ENCODE measurements around the gene PSMB1. TPM values are rescaled to one million over a fixed set of nuclear protein-coding genes. Genes with fewer than 3 reads are reported as not detected.
A peak's percentile ranks its signal among the peaks of the same experiment; 100 is the strongest.
"Not testable (repeated sequence)": the region's sequence is repeated elsewhere in the genome, so short reads cannot be mapped to it uniquely, and the experiment has no call there.

PSMB1 gene
- polyA plus RNA-seq, 5 donors: 163 to 188 (median 179) TPM

DNA sequence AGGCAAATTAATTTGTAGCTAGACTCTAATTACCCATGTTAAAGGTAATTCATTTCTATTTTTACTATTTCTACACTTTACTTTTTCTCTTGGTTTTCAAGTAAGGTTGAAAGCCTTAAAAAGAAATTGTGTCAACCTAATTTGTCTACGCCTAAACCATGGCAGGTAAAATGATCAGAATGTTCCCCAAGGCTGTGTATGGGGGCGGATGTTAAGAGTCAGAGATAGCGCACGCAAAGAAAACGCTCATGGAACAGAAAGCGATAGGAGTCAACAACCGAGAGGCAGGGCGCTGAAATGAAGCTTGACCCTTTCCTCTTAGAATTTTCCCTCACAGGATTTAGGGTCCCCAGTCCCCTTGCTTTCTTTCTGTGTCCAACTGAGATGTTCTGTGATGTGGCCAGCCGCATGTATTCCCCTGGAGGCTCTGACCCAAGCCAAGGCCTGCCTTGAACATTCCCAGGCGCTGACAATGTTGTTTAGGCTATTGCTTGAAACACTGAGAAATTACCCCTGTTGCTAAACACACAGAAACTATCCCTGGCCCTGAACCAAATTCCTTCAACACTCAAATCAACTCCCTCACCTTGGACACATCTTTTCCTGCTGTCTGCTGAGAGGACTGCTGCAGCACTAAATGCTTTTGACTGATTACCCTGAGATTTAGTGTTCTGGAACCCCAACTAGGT, 10.9 kb downstream of the PSMB1 start:
- DNase-seq: no peak

DNA sequence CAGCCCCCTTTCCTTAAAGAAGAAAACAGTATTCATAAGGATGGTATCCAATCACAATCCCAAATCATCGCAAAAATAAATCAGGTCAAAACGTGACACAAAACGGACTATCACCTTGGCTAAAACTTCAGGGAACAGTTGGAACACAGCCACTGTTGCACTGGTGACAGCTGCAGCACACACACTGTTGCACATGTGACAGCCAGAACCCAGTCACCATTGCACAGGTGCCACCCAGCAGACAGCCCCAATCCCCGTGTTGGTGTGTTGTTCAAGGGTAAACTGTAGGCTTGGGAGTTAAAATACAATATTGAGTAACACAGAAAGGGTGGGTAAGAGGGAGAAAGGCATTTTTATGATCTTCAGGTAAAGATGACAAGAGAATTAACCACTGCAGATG, 15.8 kb downstream of the PSMB1 start:
- no peak for DNase-seq

DNA sequence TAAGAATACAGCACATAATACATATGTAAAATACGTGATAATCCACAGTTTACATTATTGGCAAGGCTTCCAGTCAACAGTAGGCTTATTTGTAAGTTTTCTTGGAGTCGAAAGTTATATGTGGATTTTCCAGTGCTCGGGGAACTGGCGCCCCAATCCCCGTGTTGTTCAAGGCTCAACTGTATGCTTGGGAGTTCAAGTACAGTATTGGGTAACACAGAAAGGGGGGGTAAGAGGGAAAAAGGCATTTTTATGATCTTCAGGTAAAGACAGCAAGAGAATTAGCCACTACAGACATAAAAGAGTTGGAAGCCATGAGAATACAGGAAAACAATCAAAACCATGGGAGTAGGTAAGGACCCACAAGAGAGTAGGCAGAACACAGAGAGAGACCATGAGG, 16.4 kb downstream of the PSMB1 start:
- no peak for DNase-seq

DNA sequence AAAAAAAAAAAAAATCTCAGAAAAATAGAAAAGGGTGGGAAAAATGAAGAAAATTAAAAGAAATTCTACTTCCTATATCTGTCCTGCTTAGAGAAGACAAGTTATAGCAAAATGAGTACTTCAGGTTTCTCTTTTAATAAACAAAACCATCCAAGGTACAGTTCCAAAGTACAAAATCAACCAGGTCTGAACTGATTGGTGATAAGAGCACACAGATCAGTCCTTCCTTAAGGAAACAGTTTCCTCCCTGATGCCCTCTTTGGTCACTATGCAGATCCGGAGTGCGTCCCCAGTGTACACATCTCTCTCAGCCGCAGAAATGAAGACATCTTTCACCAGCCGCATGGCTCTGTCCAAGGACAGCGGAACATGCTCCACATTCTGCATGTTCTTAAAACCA, 18.1 kb downstream of the PSMB1 start:
- no peak for DNase-seq

DNA sequence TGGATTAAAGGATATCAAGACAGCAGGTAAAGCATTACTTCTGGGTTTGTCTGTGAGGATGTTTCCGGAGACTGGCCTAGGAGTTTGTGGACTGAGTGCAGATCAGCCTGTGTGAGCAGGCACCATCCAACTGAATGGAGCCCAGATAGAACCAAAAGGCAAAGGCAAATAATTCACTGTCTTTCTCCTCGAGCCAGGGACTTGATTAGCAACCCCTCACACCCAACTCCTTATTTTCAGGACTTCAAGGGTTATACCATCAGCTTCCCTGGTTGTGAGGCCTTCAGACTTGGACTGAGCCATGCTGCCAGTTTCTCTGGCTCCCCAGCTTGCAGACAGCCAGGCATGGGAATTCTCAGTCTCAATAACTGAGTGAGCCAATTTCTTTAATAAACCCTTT, 19.3 kb downstream of the PSMB1 start:
- DNase-seq: no peak

DNA sequence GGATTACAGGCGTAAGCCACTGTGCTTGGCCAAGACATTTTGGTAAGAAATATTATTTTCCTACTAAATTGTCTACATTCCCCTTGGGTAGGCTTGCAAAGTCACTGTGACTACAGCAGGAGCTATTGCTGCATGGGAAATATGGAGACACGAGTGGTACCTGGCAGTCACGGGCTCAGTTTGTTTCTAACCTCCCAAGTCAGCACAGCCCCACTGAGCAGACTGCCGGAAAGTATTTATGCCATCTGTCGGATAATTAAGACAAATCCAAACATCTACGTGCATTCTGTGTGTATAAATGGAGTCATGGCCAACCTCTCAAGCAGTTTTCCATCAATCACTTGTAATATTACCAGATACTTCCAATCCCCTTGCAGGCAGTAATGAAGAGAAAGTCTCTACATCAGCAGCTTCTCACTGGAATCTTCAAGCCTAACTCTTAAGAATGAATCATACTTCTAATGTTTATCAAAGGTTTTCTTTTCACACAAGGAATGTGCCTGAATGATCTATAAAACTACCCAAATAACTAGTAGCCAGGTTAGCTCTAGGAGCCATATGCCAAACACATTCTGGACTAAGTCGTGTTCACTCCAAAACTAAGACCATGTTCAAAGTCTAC, 20.1 kb downstream of the PSMB1 start:
- DNase-seq: no peak

DNA sequence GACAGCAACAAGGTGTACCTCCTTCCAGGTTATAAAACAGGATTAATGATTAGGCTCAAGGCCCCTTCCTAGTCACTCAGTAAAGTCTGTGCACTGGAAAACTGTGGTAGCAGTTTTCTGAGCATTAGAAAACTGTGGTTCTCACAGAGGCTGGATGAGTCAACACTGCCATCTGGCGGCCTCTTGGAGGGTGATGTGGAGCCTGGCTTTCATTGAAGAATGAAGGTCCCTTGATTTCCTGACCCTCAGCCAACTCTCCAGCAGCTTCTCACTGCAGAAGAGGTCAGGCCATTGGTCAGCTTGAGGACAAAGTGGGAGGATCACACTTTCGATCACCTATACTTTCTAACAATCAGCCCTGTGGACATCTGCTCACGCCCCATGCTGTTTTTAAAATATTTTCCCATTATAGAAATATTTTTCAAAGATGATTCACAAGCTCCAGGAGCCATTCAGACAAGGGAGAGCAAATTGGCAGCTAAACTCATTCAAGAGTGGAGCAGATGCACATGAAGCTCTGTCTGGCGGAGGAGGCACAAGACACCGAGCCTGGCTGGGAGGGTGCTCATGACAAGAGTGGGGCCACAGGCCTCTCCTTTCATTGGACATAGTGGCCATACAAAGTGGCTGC, 23.2 kb downstream of the PSMB1 start:
- DNase-seq: peak in 1 of 2 donors; percentile 69

DNA sequence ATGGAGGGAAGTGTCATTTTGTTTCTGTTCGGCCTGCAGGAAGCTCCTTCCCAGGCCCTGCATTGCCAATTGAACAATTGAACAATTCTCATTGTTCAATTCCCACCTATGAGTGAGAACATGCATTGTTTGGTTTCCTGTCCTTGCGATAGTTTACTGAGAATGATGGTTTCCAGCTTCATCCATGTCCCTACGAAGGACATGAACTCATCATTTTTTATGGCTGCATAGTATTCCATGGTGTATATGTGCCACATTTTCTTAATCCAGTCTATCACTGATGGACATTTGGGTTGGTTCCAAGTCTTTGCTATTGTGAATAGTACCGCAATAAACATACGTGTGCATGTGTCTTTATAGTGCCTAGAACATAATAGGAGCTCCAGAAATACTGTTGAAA, 25.1 kb downstream of the PSMB1 start:
- DNase-seq: not testable (repeated sequence)

DNA sequence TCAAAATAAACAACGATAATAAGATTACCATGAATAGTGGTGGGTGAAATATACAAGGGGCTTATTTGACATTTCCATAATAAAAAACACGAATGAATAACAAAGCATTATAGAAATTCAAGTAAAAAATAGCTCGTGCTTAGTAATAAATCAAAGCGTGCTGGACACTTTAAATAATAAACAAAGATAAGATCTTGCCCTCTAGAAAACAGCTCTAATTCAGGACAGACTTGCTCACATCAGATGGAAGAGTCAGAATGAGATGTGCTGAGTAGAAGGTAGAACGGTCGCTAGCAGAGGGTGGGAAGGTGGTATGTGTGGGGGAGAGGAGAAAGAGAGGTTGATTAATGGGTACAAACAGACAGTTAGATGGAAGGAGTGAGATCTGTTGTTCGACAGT, 27.3 kb downstream of the PSMB1 start:
- no peak for DNase-seq

DNA sequence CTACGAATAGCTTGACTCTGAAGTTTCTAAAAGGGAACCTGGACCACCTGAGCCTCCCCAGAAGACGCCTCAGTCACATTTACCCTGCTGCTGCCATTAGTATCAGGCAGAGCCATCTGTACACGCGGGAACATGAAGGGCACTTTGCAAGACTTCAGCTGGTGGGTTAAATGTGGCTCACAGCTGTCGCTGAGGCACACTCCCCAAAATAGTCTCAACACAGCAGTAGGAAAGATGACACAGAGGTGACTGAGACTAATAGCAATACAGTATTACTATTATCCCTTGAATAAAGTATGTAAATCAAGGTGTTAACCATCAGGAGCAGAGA, 29.0 kb downstream of the PSMB1 start:
- no peak for DNase-seq

DNA sequence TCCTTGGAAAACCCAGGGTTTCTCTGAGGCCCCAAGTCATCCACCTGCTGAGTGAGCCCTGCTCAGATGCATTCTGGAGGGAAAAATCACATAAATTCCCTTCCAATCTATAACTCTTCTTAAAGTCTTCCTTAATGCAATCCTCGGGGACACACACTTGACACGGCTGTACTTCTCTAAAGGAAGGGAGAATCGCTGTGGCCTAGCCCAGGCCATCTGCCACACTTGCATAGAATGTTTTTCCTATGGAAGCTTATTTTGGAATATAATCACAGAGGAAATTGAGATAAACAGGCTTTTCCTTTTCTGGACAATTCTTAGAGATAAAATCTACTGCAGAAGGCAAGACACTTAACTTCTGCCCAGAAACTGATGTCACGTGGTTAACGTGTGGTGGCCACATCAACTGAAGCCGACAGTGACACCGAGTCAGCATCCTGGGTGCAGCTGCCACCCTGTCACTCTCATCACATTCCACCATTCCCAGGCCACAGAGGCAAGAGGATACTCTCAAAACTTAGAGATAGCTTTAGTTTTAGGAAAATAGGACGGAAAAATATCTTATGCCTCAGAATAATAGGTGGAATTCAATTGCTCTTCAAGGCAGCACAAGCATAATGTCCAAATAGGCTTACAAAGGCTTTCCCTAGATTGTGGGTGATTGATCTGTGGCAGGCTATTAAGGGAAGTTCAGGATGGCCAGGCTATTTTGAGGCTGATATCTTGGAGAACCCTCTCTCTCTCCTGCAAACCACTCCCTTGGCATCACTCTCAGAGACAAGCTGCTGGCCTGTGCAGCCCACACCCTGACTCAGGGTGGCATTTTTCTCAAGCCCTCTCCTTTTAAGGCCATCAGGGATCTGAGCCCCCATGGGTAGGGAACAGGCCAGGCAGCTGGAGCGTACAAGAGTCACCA, 29.6 kb downstream of the PSMB1 start:
- DNase-seq: no peak

DNA sequence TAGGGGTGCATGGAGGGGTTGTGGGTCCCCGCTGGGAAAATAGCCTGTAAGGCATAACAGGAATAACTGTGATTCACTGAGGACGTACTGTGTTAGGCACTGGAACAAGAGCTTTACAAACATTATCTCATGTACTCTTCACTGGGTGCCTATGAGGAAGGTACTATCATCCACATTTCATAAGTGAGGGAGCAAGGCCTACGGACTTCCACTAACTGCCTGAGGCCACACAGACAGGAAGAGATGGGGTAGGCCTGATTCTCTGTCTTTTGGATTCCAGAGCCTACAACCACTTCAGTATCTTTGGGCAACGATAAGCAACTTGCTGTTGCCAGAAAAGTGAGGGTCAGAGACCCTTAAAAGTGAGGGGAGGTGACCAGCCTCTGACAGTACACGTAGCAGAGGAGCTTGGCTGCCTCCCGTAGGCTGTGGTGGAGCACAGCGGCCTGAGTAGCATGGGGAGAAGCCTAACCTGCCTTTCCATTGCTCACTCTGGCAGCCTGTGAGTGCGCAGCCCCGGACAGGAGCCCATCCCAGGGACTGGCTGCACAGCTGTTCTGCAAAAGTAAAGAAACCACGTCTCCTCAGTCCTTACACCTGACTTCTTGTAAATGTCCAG, 30.4 kb downstream of the PSMB1 start:
- DNase-seq: no peak

DNA sequence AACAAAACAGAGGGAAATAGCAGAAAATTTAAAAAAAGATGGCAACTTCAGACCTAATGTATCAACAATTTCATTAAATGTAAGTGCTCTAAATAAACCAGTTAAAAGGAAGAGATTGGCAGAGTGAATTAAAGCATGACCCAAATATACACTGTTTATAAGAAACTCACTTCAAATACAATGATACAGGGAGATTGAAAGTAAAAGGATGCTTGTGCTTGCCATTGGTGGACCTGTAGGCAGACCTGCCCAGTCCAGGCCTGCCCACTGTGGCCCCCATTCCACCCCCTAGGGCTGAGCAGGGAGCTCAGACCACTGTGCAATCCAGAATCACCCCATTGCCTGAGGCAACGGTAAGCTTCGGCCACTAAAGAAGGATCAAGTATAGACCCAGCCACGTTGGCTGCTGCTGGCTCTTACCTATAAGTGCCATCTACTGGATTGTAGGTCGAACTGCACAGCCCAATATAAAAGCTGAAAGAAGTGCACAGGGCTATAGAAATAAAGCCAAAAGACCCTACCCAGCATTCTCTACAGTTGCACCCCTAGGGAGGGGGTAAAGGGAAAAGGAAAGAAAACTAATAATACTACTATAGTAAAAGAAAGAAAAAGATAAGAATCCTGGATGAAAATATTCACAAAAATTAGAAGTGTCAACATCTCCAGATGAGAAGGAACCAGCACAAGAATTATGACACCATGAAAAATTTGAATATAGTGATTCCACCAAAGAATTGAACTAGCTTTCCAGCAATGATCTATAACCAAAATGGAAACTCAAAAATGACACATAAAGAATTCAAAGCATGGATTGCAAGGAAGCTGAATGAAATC, 36.1 kb downstream of the PSMB1 start:
- DNase-seq: no peak

DNA sequence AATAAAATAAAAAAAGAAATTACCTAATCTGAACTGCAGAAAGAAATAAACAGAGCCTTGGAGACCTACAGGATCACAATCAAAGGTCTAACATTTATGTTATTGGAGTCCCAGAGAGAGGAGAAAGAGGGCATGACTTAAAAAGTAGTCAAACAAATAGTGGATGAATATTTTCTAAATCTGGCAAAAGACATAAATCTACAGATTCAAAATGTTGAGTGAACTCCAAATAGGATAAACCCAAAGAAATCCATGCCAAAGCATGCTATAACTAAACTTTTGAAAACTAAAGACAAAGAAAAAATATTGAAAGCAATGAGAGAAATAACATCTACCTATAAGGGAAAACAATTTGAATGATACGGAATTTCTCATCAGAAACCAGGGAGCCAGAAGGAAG, 38.2 kb downstream of the PSMB1 start:
- DNase-seq: no peak

DNA sequence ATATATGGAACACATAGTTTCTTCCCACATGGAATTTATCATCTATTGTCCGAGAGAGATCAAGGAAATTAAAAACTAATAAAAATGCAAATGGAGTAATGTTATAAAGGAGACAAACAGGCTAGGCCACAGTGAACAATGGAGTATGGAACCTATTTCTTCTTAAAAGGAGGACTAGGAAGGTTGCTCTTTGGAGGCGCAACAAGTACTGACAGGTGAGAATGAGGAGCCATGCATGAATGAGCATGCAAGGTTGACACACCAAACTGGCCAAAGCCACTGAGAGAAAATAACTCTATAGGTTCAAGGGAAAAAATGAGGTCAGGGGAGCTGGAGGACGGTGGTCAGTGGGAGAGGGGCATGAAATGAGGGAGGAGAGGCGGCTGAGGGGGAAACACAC, 40.9 kb downstream of the PSMB1 start:
- no peak for DNase-seq

DNA sequence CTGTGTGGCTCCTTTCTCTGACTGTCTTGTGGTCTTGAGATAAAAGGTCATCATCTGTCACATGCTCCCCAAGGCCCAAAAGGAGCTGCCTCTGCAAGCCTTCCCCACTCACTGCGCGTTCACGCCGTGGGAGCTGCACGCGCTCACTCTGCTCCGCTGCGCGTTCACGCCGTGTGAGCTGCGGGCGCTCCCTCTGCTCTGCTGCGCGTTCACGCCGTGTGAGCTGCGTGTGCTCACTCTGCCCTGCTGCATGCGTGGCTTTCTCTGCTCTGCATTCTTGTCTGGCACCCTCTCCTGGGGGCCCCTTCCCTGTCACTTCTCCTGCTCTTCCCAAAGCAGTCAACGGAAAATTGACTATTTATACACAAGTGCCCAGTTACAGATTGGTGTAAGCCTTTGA, 42.5 kb downstream of the PSMB1 start:
- no peak for DNase-seq

DNA sequence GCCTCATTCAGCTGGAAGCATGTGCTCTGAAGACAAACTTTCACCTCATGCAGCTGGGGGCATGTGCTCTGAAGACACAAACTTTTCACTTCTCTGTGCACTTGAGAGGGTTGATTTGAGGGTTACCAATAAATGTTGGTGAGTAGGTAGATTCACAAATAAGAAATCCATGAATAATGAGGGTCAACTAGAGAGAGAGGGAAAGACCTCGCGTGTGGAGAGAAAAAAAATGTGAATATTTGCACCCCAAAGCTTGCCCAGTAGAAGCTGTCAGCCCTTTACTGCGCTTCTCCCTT, 43.4 kb downstream of the PSMB1 start:
- no peak for DNase-seq

DNA sequence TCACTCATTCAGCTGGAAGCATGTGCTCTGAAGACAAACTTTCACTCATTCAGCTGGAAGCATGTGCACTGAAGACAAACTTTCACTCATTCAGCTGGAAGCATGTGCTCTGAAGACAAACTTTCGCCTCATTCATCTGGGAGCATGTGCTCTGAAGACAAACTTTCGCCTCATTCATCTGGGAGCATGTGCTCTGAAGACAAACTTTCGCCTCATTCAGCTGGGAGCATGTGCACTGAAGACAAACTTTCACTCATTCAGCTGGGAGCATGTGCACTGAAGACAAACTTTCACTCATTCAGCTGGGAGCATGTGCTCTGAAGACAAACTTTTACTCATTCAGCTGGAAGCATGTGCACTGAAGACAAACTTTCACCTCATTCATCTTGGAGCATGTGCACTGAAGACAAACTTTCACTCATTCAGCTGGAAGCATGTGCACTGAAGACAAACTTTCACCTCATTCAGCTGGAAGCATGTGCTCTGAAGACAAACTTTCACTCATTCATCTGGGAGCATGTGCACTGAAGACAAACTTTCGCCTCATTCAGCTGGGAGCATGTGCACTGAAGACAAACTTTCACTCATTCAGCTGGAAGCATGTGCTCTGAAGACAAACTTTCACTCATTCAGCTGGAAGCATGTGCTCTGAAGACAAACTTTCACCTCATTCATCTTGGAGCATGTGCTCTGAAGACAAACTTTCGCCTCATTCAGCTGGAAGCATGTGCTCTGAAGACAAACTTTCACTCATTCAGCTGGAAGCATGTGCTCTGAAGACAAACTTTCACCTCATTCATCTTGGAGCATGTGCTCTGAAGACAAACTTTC, 44.0 kb downstream of the PSMB1 start:
- peak in 1 of 2 donors; percentile 22 for DNase-seq

DNA sequence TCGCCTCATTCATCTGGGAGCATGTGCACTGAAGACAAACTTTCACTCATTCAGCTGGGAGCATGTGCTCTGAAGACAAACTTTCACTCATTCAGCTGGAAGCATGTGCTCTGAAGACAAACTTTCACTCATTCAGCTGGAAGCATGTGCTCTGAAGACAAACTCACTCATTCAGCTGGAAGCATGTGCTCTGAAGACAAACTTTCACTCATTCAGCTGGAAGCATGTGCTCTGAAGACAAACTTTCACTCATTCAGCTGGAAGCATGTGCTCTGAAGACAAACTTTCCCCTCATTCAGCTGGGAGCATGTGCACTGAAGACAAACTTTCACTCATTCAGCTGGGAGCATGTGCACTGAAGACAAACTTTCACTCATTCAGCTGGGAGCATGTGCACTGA, 44.8 kb downstream of the PSMB1 start:
- DNase-seq: not testable (repeated sequence)

DNA sequence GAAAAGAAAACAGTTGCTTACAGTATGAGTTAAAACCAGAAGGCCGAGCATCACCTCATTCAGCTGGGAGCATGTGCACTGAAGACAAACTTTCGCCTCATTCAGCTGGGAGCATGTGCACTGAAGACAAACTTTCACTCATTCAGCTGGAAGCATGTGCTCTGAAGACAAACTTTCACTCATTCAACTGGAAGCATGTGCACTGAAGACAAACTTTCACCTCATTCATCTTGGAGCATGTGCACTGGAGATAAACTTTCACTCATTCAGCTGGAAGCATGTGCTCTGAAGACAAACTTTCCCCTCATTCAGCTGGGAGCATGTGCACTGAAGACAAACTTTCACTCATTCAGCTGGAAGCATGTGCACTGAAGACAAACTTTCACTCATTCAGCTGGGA, 45.4 kb downstream of the PSMB1 start:
- not testable (repeated sequence) for DNase-seq

All from right lung (tissue), 5 donors.